Activated naive CD8-positive, alpha-beta T cell treated with anti-CD3 and anti-CD28 coated beads, Interleukin-2, amount 50 U/mL, for 24 hours (primary cell): ENCODE results near the gene PRKRIP1.
"Not testable (repeated sequence)": the region's sequence is repeated elsewhere in the genome, so short reads cannot be mapped to it uniquely, and the experiment has no call there.

Experiments used
- ATAC-seq: fragments of 150-1000 bp; cut with Tn5 transposase; one replicate; pipeline ENCODE4 v1.10.0; 2021
- DNase-seq: peaks from one replicate; pipeline ENCODE4 v3.0.0; 2021
- H3K27ac Mint-ChIP-seq: one replicate; pipeline ENCODE4 v1.8.0; 2021; ENCODE audit warnings: mild to moderate bottlenecking, mixed read lengths
- H3K27me3 Mint-ChIP-seq: one replicate; pipeline ENCODE4 v1.8.0; 2021; ENCODE audit warnings: mixed read lengths
- H3K36me3 Mint-ChIP-seq: one replicate; pipeline ENCODE4 v1.8.0; 2021; ENCODE audit warnings: low read depth, mixed read lengths
- H3K4me1 Mint-ChIP-seq: one replicate; pipeline ENCODE4 v1.8.0; 2021; ENCODE audit warnings: mixed read lengths
- H3K4me3 Mint-ChIP-seq: one replicate; pipeline ENCODE4 v1.8.0; 2021; ENCODE audit warnings: mild to moderate bottlenecking, moderate library complexity, mixed read lengths
- H3K9me3 Mint-ChIP-seq: one replicate; pipeline ENCODE4 v1.8.0; 2021; ENCODE audit warnings: mixed read lengths

Gene PRKRIP1

DNA sequence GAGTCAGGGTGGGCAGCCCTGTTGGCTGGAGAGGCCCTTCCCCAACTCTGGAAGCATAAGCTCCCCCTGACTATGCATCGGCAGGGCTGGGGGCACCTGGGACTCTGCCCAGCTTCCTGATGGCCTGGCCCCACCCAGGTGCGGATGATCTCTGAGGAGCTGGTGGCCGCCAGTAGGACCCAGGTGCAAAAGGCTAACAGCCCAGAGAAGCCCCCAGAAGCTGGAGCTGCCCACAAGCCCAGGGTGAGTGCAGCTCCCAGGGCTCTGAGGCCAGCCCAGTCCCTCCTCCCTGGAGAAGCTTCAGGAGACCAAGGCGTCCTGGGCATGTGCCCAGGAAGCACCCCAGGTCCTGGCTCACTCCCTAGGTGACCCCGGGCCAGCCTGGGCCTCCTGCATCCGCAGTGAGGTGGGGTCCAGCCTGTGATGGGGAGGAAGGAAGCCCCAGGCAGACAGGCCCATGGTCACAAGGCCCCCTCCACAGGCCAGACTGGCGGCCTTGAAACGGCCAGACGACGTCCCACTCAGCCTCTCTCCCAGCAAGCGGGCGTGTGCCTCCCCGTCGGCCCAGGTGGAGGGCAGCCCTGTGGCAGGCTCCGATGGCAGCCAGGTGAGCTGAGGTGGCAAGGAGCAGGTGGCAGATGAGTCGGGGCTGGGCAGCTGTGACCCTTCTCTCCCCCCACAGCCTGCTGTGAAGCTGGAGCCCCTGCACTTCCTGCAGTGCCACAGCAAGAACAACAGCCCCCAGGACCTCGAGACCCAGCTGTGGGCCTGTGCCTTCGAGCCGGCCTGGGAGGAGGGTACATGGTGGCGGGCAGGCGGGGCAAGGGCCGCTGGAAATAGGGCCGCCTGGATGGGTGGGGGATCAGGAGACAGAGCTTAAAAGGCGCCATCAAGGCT is 71.7 kb downstream of the PRKRIP1 start:
- H3K9me3 Mint-ChIP-seq, result no peaks in the 10 kb centered on the region
- peaks cover 26% of the 10 kb centered on the region for H3K4me1 Mint-ChIP-seq
- no peak overlapping the region for H3K27ac Mint-ChIP-seq
- no peak overlapping the region for H3K4me3 Mint-ChIP-seq
- ATAC-seq (no peak), DNase-seq (no peak)
- no peaks in the 10 kb centered on the region for H3K27me3 Mint-ChIP-seq
- H3K36me3 Mint-ChIP-seq, result peaks cover 4% of the 10 kb centered on the region

DNA sequence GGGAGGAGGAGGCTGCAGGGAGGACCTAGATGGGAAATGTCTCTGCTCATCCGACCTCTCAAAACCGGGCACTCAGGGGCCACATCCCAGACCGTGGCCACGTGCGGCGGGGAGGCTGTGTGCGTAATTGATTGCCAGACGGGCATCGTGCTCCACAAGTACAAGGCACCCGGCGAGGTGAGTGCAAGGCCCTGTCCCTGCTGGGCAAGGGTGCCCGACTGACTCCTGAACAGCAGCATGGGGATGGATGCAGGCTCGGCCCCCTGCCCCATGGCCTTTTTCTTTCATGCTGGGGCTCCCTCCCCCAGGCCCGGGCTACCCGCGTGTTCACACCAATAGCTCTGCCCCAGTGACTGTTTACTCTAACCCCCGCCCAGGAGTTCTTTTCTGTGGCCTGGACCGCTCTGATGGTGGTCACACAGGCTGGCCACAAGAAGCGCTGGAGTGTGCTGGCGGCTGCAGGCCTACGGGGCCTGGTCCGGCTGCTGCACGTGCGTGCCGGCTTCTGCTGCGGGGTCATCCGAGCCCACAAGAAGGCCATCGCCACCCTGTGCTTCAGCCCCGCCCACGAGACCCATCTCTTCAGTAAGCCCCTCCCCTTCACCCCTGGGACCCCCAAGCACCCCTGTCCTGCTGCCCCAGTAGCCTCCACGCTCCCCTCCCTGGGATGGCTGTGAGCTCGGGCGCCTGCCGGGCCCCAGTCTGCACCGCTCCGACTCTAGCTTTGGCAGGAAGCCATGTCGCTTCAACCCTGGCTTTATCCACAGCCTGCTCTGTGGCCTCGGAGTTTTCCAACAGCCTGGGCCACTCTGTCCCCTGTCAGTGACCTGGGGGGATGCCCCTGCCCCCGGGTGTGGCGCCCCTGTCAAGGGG is 72.6 kb downstream of the PRKRIP1 start:
- H3K4me1 Mint-ChIP-seq, result peaks cover 23% of the 10 kb centered on the region
- no peak overlapping the region for H3K27ac Mint-ChIP-seq
- no peak for ATAC-seq
- no peak overlapping the region for H3K4me3 Mint-ChIP-seq
- DNase-seq, result no peak
- no peaks in the 10 kb centered on the region for H3K9me3 Mint-ChIP-seq
- H3K27me3 Mint-ChIP-seq, result no peaks in the 10 kb centered on the region
- H3K36me3 Mint-ChIP-seq, result peaks cover 4% of the 10 kb centered on the region

DNA sequence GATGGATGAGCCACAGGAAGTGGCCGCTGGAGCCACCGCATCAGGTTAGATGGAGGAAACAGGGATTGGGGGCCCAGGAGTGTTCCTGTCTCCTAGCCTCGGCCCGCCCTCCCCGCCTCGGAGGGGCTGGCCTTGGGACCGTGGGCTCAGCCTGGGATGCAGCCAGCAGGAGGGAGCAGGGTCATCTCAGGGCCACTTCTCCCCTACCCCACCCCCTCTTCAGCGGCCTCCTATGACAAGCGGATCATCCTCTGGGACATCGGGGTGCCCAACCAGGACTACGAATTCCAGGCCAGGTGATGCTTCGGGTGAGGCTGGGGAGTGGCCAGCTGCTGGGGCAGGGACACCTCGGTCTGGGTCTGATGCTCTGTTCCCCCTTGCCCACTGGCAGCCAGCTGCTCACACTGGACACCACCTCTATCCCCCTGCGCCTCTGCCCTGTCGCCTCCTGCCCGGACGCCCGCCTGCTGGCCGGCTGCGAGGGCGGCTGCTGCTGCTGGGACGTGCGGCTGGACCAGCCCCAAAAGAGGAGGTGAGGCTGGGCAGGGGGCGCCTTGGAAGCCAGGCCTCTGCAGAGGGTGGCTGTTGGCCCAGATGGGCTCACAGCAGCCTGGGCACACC is 73.3 kb downstream of the PRKRIP1 start:
- Mint-ChIP-seq H3K27me3 (no peaks in the 10 kb centered on the region), H3K27ac (no peak overlapping the region), H3K36me3 (peaks cover 4% of the 10 kb centered on the region), H3K4me3 (no peak overlapping the region), H3K4me1 (peaks cover 16% of the 10 kb centered on the region), H3K9me3 (no peaks in the 10 kb centered on the region)
- DNase-seq (no peak), ATAC-seq (no peak)

DNA sequence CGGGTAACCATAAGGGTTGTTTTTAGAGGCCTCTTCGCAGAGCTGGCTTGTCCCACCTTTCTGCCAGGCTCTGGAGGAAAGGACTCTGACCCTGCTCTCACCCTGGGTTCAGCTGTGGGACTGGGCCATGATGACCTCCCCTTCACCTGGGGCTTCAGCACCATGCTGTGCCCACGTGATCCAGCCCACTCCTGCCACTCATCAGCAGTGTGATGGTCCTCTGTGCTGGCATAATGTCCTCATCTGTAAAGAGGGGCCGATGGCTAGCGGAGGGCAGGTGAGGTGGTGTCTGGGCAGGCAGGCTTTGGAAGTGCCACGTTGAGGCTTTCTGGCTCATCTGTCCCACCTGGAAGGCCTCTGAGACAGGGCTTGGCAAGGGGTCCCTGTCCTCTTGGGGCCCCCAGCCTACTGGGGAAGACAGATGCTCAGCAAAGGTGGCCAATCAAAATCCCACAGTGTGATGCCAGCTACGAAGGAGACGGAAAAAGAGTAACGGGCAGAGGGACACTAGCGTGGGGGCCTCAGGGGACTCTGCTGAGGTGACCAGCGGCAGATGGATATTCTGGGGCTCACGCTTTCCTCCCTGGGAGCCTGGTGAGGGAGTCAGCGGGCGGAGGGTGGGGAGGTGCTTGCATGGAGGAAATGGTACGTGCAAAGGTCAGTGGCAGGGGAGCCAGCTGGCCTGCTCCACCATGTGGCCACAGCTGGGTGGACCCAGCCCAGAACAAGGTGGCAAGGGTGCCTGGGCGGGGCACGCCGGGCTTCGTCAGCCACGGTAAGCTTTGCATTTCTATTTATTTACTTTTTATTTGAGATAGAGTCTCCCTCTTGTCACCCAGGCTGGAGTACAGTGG is 74.0 kb downstream of the PRKRIP1 start:
- Mint-ChIP-seq H3K4me1 (peaks cover 16% of the 10 kb centered on the region), H3K36me3 (peaks cover 4% of the 10 kb centered on the region), H3K4me3 (no peak overlapping the region), H3K27me3 (no peaks in the 10 kb centered on the region), H3K27ac (no peak overlapping the region), H3K9me3 (no peaks in the 10 kb centered on the region)
- DNase-seq (no peak), ATAC-seq (no peak)

DNA sequence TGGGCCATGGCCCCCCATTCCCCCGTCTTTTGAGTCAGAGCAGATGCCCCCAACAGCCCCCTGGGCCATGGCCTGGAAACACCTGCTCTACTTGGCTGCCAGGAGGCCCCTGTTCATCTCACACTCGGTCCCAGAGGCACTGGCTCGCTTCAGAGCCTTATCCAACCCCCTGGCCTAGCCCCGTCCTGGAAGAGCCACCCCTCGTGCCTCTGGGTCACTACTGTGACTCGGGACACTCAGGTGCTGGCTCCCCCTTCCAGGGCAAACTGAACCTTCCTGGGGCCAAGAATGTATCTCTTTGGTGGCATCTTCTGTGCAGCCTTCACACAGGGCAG is 75.6 kb downstream of the PRKRIP1 start:
- Mint-ChIP-seq H3K4me1 (peaks cover 2% of the 10 kb centered on the region), H3K4me3 (no peak overlapping the region), H3K27me3 (no peaks in the 10 kb centered on the region), H3K36me3 (peaks cover under 1% of the 10 kb centered on the region), H3K27ac (no peak overlapping the region), H3K9me3 (no peaks in the 10 kb centered on the region)
- DNase-seq (no peak), ATAC-seq (no peak)

DNA sequence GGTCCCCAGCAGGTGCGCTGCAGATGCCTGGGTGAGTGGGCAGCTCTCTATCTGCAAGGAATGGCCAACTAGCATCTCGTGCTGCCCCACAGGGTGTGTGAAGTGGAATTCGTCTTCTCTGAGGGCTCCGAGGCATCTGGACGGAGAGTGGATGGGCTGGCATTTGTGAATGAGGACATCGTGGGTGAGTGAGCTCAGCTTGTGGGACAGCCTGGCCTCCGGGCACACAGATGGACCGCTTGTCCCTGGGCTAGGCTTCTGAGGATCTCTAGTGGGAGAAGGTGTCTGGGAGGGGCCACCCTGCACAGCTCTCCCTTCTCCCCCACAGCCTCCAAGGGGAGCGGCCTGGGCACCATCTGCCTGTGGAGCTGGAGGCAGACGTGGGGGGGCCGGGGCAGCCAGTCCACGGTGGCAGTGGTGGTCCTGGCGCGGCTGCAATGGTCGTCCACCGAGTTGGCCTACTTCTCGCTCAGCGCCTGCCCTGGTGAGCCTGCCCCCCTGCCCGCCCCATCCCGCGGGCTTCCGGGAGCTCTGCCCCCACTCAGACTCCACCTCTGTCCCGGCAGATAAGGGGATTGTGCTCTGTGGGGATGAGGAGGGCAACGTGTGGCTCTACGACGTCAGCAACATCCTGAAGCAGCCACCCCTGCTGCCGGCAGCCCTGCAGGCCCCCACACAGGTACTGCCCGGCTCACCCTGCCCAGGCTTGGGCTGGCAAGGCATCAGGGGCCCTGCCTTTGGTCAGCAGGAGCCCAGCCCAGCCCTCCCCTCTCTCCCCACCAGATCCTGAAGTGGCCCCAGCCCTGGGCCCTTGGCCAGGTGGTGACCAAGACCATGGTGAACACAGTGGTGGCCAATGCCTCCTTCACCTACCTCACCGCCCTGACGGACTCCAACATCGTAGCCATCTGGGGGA is 76.2 kb downstream of the PRKRIP1 start:
- H3K27ac Mint-ChIP-seq, result no peak overlapping the region
- H3K27me3 Mint-ChIP-seq, result no peaks in the 10 kb centered on the region
- no peaks in the 10 kb centered on the region for H3K9me3 Mint-ChIP-seq
- no peak overlapping the region for H3K4me3 Mint-ChIP-seq
- no peaks in the 10 kb centered on the region for H3K36me3 Mint-ChIP-seq
- ATAC-seq (no peak), DNase-seq (no peak)
- no peaks in the 10 kb centered on the region for H3K4me1 Mint-ChIP-seq

DNA sequence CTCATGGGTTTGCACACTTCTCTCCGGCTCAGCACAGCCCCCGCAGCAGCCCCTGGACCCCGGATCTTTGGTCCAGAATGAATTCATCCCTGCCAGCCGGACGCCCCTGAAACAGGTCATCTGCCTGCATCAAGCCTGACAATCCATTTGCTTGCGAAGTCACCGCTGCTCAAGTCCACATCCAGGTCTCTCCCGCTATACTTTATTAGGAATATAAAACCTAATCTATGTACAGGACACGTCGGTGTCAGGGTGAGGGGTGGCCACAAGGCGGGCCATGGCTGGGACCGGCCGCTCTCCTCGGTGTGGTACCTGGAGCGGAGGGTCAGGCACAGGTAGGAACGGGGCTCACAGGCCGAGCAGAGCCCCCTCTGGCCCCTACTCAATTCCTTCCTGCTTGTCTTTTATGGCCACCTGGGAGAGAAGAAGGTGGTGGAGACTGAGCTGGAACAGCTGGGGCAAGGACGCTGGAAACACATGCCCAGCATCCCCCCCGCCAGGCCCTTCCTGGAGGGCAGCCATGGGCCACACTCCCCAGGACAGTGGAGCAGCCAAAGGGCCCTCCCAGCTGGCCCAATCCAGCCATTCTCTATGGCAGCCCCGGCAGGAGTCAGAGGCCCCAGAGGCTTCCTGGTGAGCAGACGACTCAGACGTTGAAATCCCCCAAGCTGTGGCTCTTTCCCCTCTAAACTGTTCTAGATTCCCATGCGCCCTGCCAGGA is 77.3 kb downstream of the PRKRIP1 start:
- no peaks in the 10 kb centered on the region for H3K4me1 Mint-ChIP-seq
- H3K27ac Mint-ChIP-seq, result no peak overlapping the region
- no peaks in the 10 kb centered on the region for H3K27me3 Mint-ChIP-seq
- DNase-seq (no peak), ATAC-seq (peak; percentile 6)
- H3K36me3 Mint-ChIP-seq, result no peaks in the 10 kb centered on the region
- no peaks in the 10 kb centered on the region for H3K9me3 Mint-ChIP-seq
- H3K4me3 Mint-ChIP-seq, result no peak overlapping the region

DNA sequence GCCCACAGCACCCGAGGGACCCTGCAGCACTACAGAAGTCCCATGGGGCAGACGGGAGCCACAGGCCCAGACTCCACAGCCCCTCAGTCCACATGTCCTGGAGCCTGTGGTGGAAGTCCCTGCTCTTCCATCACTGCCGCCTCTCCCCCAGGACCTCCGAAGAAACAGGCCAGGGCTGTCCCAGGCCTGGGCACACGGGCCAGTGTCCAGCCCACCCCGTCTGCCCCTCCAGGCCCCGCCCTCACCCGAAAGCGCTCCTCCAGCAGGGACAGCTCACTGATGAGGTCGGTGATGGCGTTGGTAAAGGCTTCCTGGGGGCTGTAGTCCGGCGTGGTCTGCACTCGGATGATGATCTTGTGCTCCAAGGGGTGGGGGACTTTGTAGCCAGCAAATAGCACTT is 78.0 kb downstream of the PRKRIP1 start:
- ATAC-seq, H3K27ac Mint-ChIP-seq, H3K4me1 Mint-ChIP-seq, H3K27me3 Mint-ChIP-seq, DNase-seq, H3K4me3 Mint-ChIP-seq, H3K9me3 Mint-ChIP-seq, H3K36me3 Mint-ChIP-seq: not testable (repeated sequence)

DNA sequence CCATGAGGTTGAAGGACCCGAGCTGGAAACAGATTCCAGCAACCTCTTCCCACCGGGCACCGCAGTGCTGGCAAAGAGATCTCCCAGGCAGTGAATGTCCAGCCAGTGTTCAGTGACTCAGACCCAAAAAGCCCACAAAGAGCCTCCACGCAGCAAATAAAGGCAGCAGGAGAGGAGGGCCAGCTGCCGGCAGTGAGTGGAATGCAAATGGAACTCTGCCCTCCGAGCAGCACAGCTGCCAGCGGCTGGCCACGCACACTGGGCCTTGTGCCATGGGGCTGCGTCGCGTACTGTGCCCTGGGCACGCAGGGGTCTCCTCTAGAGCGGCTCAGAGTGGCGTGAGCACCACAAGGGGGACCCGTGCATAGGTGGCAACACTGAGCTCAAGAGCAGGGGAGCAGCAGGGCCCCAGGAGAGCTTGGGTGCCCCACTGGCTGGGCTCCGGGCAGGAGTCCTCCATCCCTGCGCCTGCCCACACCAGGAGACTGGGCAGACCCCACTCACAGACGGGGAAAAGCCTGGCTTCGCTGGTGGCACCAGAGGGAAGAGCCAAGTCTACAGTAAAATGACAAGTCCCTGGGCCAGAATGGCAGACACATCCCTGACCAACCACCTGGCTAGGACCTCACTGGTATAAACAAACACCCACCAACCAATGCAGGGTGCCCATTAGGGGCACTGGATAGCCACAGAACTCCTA is 78.7 kb downstream of the PRKRIP1 start:
- H3K4me1 Mint-ChIP-seq, H3K9me3 Mint-ChIP-seq, H3K27me3 Mint-ChIP-seq, DNase-seq, ATAC-seq, H3K27ac Mint-ChIP-seq, H3K36me3 Mint-ChIP-seq, H3K4me3 Mint-ChIP-seq: not testable (repeated sequence)
